ENCODE results near the gene SLIT3.

The SLIT3 gene

DNA sequence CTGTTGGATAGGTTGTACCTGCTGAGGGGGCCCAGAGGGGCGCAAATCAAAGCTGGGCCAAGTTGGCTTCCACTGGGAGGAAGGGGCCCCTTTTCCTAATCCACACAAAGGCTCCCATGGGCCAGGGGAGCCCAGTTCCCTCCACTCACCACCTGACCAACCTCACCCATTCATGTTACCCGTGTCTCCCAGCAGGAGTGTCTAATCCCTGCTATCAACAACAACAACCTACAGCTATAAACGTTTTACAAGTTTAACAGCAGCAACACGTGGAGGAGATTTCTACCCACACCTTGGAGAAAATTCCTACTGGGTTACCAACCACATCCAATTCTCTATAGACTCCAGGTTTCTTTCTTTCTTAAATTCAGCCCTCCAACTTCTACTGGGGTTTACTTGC lies 216.2 kb downstream of the SLIT3 start:
- DNase-seq (ENCODE audit: insufficient read length, low spot score): no peak
- no peak for FAIRE-seq

GRCh38 chr5:169083394-169084018 lies 217.4 kb downstream of the SLIT3 start:
- no peak for DNase-seq (ENCODE audit: insufficient read length, low spot score)
- FAIRE-seq: no peak
- TF ChIP-seq CTCF (IDR thresholded peaks at IDR 0.05; ENCODE audit: insufficient read depth, missing control alignments): no peak

More for the DNA sequence above, 216.2 kb downstream of the SLIT3 start:
- no peak for TF ChIP-seq CTCF (IDR thresholded peaks at IDR 0.05; ENCODE audit: insufficient read depth, missing control alignments)

DNA sequence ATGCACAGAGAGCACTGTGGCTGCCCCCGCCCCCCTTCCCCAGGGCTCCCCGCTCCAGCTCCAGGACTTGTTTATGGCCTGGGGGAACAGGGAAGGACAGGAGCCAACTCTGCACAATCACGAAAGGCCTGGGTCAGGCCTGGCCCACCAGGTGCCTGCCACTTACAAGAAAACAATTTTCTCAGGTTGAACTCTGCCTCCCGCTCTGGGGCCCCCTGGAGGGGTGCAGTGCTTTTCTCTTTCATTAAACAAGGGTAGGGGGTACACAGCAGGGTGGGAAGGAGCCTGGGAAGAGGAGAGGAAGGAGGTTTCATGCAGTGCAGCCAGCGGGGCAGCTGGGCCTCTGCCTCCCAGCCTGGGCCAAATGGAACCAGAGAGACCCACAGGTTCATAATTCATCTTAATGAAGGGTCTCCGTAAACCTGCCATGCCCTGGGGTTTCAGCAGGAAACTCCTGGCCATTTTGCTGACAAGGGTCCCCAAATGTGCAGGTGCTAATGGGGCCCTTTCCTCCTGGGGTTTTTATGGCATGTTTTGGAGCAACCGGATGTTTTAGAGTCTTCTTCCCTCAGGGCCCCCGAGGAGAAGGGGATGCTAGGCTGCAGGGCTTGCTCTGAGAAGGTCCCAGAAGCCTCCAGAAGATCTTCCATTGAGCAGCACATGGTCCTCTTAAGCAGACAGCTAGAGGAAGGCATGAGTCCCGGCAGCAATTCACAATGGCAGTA lies 219.8 kb downstream of the SLIT3 start:
- FAIRE-seq (no peak), DNase-seq (ENCODE audit: insufficient read length, low spot score) (no peak)
- TF ChIP-seq CTCF (IDR thresholded peaks at IDR 0.05; ENCODE audit: insufficient read depth, missing control alignments): no peak

GRCh38 chr5:169080448-169080911 lies 220.5 kb downstream of the SLIT3 start:
- no peak for DNase-seq (ENCODE audit: insufficient read length, low spot score)
- TF ChIP-seq CTCF (IDR thresholded peaks at IDR 0.05; ENCODE audit: insufficient read depth, missing control alignments): no peak
- no peak for FAIRE-seq

DNA sequence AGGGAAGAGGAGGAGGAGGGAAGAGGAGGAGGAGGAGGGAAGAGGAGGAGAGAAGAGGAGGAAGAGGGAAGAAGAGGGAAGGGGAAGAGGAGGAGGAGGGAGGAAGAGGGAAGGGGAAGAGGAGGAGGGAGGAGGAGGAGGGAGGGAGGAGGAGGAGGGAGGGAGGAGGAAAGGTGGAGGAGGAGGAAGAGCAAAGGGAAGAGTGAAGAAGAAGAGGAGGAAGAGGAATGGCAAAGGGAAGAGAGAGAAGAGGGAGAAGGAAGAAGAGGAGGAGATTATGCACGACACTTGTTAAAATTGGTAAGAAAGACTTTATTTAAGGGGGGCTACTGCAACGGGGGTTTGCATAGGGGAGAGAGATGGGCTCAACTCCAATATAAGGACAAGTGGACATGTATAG lies 221.2 kb downstream of the SLIT3 start:
- FAIRE-seq (no peak), DNase-seq (ENCODE audit: insufficient read length, low spot score) (no peak)
- no peak for TF ChIP-seq CTCF (IDR thresholded peaks at IDR 0.05; ENCODE audit: insufficient read depth, missing control alignments)

GRCh38 chr5:169074839-169075238 lies 226.1 kb downstream of the SLIT3 start:
- FAIRE-seq (no peak), DNase-seq (ENCODE audit: insufficient read length, low spot score) (no peak)
- no peak for TF ChIP-seq CTCF (IDR thresholded peaks at IDR 0.05; ENCODE audit: insufficient read depth, missing control alignments)

DNA sequence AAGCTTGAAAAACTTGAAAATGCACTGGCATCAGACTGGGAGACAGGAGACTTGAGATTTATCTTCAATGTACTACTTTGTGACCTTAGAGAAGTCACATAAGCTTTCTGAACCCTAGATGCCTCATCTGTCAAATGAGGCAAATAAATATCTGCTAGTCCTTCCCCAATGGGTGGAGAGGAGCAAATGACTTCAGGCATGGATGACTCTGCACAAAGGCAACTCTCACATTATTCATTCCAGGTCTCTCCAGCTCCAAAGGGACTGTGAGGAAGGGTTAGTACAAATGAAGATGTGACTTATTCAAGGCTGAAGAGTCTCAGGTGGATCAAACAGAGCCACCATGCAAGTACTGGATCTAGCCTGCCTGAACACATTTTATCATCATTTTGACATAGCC lies 228.7 kb downstream of the SLIT3 start:
- DNase-seq (ENCODE audit: insufficient read length, low spot score) (no peak), FAIRE-seq (no peak)
- no peak for TF ChIP-seq CTCF (IDR thresholded peaks at IDR 0.05; ENCODE audit: insufficient read depth, missing control alignments)

All from D721Med (cell line).